ENCODE data around the gene VAT1L. TPM values are rescaled to one million over a fixed set of nuclear protein-coding genes. Genes with fewer than 3 reads are reported as not detected.

Gene VAT1L
- total RNA-seq, 1 donor from 2014 or later = 1.1 TPM

- H3K27me3 Mint-ChIP-seq (ENCODE audit: unreplicated experiment) = no peaks in the 10 kb centered on the region
- no peak for DNase-seq (ENCODE audit: low spot score)
- H3K27ac Mint-ChIP-seq (ENCODE audit: unreplicated experiment) = no peak overlapping the region
- no peaks in the 10 kb centered on the region for H3K36me3 Mint-ChIP-seq (ENCODE audit: low read depth, unreplicated experiment)
- TF ChIP-seq CTCF (IDR thresholded peaks at IDR 0.05; ENCODE audit: unreplicated experiment) = no peak
- no peaks in the 10 kb centered on the region for H3K9me3 Mint-ChIP-seq (ENCODE audit: unreplicated experiment)
- H3K4me3 Mint-ChIP-seq (ENCODE audit: unreplicated experiment) = no peak overlapping the region
- H3K4me1 Mint-ChIP-seq (ENCODE audit: unreplicated experiment) = peaks cover 3% of the 10 kb centered on the region
Measured at GRCh38 chr16:77793417-77793816, 5.1 kb downstream of the VAT1L start.

GRCh38 chr16:77794586-77794985, 6.2 kb downstream of the VAT1L start:
- Mint-ChIP-seq H3K4me1 (ENCODE audit: unreplicated experiment) (peaks cover 2% of the 10 kb centered on the region), H3K9me3 (ENCODE audit: unreplicated experiment) (no peaks in the 10 kb centered on the region), H3K4me3 (ENCODE audit: unreplicated experiment) (no peak overlapping the region), H3K36me3 (ENCODE audit: low read depth, unreplicated experiment) (no peaks in the 10 kb centered on the region), H3K27me3 (ENCODE audit: unreplicated experiment) (peaks cover 1% of the 10 kb centered on the region), H3K27ac (ENCODE audit: unreplicated experiment) (no peak overlapping the region)
- no peak for TF ChIP-seq CTCF (IDR thresholded peaks at IDR 0.05; ENCODE audit: unreplicated experiment)
- DNase-seq (ENCODE audit: low spot score) = no peak

GRCh38 chr16:77801817-77802216, 13.5 kb downstream of the VAT1L start:
- no peak for DNase-seq (ENCODE audit: low spot score)
- no peak for TF ChIP-seq CTCF (IDR thresholded peaks at IDR 0.05; ENCODE audit: unreplicated experiment)
- Mint-ChIP-seq H3K36me3 (ENCODE audit: low read depth, unreplicated experiment) (no peaks in the 10 kb centered on the region), H3K27ac (ENCODE audit: unreplicated experiment) (no peak overlapping the region), H3K4me1 (ENCODE audit: unreplicated experiment) (peaks cover 3% of the 10 kb centered on the region), H3K4me3 (ENCODE audit: unreplicated experiment) (no peak overlapping the region), H3K9me3 (ENCODE audit: unreplicated experiment) (no peaks in the 10 kb centered on the region), H3K27me3 (ENCODE audit: unreplicated experiment) (peaks cover 3% of the 10 kb centered on the region)

GRCh38 chr16:77805398-77805797, 17.0 kb downstream of the VAT1L start:
- H3K4me1 Mint-ChIP-seq (ENCODE audit: unreplicated experiment) = peaks cover 3% of the 10 kb centered on the region
- H3K36me3 Mint-ChIP-seq (ENCODE audit: low read depth, unreplicated experiment) = no peaks in the 10 kb centered on the region
- H3K27ac Mint-ChIP-seq (ENCODE audit: unreplicated experiment) = no peak overlapping the region
- H3K4me3 Mint-ChIP-seq (ENCODE audit: unreplicated experiment) = no peak overlapping the region
- no peak for DNase-seq (ENCODE audit: low spot score)
- no peaks in the 10 kb centered on the region for H3K9me3 Mint-ChIP-seq (ENCODE audit: unreplicated experiment)
- H3K27me3 Mint-ChIP-seq (ENCODE audit: unreplicated experiment) = peaks cover 4% of the 10 kb centered on the region
- TF ChIP-seq CTCF (IDR thresholded peaks at IDR 0.05; ENCODE audit: unreplicated experiment) = no peak

GRCh38 chr16:77807021-77807420, 18.7 kb downstream of the VAT1L start:
- Mint-ChIP-seq H3K36me3 (ENCODE audit: low read depth, unreplicated experiment) (no peaks in the 10 kb centered on the region), H3K4me3 (ENCODE audit: unreplicated experiment) (no peak overlapping the region), H3K9me3 (ENCODE audit: unreplicated experiment) (no peaks in the 10 kb centered on the region), H3K27ac (ENCODE audit: unreplicated experiment) (peak overlapping the region; percentile 10), H3K4me1 (ENCODE audit: unreplicated experiment) (peaks cover 3% of the 10 kb centered on the region), H3K27me3 (ENCODE audit: unreplicated experiment) (peaks cover 4% of the 10 kb centered on the region)
- no peak for DNase-seq (ENCODE audit: low spot score)
- TF ChIP-seq CTCF (IDR thresholded peaks at IDR 0.05; ENCODE audit: unreplicated experiment) = no peak

Data from endothelial cell (in vitro differentiated cells).